HG02943 (cell line): ENCODE results near the gene UPK3B.
"Not testable (repeated sequence)": the region's sequence is repeated elsewhere in the genome, so short reads cannot be mapped to it uniquely, and the experiment has no call there.

Source experiments
- ATAC-seq: cut with Tn5 transposase; IDR thresholded peaks from one replicate; pipeline ENCODE4 v1.9.1; 2021; ENCODE audit warnings: mild to moderate bottlenecking, low read depth, moderate library complexity; ENCODE audit not compliant: unreplicated experiment

The UPK3B gene

DNA sequence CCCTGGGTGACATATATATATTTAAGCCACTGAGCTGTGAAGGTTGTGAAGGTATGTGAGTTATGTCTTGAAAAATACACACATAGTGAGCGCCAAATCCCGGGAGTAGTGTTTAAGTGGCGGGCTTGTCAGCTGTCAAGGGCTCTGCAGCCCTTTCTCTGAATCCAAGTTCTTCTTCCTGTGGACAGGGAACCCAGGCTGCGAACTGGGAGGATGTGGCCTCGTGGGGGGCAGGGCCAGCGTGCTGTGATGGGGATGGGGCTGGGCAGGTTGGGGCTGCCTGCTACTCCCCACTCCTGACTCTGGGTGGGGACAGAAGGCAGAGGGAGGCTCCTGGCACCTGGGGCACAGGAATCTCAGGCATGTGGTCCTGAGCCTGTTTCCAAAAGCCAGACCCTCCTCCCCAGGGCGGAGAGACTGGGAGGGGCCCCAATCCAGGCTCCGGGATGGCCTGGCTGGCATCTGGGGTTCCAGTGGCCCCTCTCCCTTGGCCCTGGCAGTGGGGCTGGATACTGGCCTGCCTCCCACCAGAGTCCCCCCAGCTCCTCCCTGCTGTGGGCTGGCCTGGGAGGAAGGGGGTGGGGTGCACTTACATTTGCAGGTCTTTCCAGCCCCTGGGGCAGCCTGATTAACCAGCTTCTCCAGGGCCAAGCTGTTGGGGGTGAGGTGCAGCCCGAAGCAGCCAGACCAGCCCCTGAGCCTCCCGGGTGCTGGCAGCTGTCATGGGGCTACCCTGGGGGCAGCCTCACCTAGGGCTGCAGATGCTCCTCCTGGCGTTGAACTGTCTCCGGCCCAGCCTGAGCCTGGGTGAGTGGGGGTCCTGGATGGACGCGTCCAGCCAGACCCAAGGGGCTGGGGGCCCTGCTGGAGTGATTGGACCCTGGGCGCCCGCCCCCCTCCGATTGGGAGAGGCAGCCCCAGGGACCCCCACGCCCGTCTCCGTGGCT is at the start of gene UPK3B:
Gene UPK3B (plus strand): TSS at position 622 of the 947 bp plus-strand sequence. CDS start 101 bp downstream, at position 723.
- no peak for ATAC-seq

DNA sequence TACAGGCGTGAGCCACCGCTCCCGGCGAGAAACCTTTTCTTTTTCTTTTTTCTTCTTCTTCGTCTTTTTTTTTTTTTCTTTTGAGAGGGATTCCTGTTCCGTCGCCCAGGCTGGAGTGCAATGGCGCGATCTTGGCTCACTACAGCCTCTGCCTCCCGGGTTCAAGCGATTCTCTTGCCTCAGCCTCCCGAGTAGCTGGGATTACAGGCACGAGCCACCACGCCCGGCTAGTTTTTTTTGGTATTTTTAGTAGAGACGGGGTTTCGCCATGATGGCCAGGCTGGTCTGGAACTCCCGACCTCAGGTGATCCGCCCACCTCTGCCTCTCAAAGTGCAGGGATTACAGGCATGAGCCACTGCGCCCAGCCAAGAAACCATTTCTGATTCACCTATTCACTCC is 49.6 kb upstream of the UPK3B start:
- not testable (repeated sequence) for ATAC-seq

DNA sequence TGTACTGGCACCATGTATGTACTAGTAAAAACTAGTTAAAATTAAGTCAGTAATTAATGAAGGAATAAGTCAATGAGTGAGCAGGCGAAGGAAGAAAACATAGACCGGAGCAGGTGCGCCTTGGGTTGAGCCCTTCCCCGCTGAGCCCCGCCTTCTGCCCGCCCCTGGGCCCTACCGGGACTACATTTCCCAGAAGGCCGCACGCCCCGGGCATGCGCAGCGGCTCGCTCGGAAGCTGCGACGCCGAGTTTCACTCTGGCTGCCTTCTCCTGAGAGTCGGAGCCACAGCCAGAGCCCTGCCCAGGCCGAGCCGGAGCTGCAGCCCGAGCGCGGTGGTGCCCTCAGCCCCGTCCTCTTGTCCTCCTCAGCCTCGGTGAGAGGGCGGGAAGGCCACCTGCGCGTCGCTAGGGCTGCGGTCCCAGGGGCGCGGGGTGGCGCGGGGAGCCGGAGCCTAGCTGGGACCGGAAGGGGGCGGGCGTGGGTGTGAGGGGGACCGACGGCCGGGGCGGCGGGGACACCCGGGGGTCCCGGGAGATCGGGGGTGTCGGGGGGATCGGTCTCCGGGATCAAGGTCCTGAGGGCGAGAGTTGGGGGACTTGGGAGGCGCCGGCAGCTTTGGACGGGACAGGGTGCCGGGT is 48.8 kb upstream of the UPK3B start, which contains the start of gene DTX2:
Gene DTX2 (plus strand): TSS at position 246 of the 638 bp plus-strand sequence. CDS start 18,801 bp downstream, outside the sequence.
- peak; percentile 96 for ATAC-seq

GRCh38 chr7:76462271-76462882 is 48.0 kb upstream of the UPK3B start:
- not testable (repeated sequence) for ATAC-seq

DNA sequence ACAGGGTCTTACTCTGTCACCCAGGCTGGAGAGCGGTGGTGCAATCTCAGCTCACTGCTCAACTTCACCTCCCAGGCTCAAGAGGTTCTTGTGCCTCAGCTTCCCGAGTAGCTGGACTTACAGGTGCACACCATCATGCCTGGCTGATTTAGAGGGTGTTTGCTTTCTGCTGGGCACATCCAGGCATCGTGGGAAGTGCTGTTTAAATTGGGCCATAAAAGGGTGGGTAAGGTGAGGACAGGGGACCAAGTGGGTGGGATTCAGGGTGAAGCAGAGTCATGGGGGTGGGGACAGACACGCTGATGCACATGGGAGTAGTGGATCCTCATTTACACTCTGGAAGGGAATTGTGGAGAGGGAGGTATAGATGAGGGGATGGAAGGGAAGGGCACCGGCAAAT is 45.4 kb upstream of the UPK3B start:
- ATAC-seq = not testable (repeated sequence)

GRCh38 chr7:76465950-76466349 is 44.4 kb upstream of the UPK3B start:
- not testable (repeated sequence) for ATAC-seq

DNA sequence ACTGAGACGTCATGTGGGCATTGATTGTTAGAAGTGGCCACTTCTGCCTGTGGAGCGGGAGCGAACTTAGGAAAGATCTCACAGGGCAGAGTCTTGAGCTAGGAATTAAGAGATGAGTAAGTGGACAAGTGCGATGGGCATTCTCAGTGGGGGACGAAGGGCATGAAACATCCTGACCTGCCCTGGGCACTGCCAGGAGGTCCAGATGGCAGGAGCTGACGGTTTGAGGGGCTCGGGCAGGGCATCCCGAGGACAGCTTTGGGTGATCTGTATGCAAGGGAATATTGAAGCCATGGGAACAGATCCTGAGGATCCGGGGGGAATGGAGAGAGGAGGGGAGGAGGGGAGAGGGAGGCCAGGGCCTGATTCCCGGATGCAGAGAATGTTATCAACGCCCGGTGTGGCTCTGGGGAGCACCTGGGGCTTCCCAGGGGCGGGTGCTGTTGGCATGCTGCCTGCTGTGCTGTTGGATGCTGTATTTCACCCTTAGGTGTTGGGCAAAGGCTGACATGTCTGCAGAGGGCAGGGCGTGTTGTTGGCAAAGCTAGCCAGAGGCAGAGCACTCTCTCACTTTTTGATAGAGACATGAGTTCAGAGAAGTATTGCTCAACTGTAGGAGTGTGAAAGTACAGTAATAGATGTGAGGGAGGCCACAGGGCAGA is 42.5 kb upstream of the UPK3B start:
- ATAC-seq = not testable (repeated sequence)

DNA sequence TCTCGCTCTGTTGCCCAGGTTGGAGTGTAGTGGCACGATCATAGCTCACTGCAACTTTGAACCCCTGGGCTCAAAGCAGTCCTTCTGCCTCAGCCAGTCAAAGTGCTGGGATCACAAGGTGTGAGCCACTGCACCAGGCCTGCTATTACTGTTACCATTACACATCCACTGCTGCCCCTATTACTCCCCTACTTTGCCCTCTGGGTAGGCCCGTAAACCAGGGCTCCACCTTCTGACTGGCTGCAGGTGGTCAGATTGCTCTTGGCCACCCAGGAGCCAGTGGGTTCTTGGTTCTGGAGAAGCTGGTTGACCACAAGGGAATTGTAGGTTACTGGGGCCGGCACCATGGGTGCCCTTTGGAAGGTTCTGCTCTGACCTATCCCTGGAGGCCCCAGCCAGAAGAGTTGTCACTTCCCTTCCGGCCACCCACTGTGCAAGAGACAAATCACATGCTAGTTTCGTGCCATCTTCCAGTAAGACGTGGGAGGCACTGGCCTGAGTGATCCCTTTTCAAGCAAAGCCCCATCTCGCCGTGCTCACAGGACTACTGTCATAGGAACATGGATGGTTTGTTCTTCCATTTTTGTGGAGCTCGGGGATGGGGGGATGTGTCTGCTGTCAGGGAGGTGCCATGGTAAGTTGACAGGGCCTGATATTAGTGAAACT is 38.7 kb upstream of the UPK3B start:
- not testable (repeated sequence) for ATAC-seq

GRCh38 chr7:76473097-76473496 is 37.3 kb upstream of the UPK3B start:
- ATAC-seq = not testable (repeated sequence)

- not testable (repeated sequence) for ATAC-seq
These were observed 34.1 kb upstream of the UPK3B start for GRCh38 chr7:76476280-76476679.

DNA sequence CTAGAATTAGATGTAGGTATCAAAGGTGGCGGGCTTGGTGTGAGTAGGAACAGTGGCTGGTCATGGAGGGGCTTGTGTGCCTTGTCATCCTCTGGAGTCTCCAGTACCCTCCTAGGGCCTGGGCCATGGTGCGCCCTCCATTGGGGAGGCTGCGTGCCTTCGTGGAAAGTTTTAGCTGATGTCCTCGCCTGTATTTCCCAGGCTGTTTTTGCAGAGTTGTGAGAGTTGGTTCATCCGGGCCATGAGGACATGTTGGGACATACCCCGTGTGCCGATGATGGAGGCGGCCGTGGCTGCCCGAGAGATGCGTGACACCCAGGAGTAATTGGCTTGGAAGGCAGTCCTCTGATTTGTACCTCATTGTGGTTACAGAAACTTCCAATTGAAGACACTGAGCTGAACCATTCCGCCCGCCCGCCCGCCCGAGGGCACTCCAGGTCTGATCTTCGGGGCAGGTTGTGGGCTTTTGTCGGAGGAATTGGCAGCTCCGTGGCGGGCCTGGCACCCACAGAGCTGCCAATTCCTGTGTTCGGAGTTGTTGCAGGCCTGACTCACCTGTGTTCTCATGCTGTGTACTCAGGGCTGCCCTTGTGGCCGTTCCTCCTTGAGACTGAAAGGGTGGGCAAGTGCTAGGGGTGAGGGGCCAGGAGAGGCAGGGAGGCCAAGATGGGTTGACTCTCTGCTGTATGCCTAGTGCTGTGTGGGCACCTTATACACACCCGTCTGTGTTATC is 33.4 kb upstream of the UPK3B start:
- ATAC-seq = not testable (repeated sequence)

DNA sequence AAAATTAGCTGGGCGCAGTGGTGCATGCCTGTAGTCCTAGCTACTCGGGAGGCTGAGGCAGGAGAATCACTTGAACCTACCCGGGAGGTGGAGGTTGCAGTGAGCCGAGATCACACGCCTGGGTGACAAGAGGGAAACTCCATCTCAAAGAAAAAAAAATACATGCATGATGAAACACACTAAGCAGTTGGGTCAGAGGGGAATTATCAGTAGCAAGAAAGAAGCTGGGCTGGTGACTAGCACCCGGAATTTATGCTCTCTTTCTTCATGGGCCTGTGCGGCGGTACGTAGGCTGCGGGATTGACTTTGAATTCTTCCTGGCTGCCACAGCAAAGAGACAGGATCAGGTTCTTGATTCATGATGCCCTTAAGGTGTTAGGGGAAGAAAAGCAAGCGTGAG is 30.7 kb upstream of the UPK3B start:
- ATAC-seq = not testable (repeated sequence)

DNA sequence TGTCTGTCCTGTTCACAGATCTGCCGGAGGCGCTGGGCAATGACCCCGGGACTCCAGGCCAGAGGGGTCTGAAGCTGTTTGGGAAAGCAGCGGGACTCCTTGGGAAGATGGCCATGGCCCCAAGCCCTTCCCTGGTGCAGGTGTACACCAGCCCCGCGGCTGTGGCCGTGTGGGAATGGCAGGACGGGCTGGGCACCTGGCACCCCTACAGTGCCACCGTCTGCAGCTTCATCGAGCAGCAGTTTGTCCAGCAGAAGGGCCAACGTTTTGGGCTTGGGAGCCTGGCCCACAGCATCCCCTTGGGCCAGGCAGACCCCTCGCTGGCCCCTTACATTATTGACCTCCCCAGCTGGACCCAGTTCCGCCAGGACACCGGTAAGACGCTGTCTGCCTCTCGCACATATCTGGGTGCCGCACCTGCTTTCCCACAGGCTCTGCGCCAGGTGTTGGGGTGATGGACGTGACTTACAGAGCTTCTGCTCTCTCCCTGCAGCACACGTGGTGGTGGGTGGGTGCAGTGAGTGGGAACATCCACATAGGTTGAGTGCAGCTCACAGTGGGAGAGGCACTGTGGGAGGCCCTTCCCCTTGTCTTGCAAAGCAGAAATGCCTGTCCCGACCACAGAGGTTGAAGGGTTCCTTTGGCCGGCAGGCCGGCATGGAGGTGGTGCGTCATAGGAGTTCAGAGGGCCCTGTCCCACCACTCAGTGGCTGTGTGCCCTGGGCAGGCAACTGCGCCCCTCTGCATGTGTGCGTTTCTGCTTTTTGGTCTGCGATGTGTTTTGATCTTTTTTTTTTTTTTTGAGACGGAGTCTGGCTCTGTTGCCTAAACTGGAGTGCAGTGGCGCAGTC is 29.7 kb upstream of the UPK3B start:
- not testable (repeated sequence) for ATAC-seq

GRCh38 chr7:76482660-76483059 is 27.7 kb upstream of the UPK3B start:
- not testable (repeated sequence) for ATAC-seq

- not testable (repeated sequence) for ATAC-seq
These were observed 27.3 kb upstream of the UPK3B start for GRCh38 chr7:76483081-76483480.

DNA sequence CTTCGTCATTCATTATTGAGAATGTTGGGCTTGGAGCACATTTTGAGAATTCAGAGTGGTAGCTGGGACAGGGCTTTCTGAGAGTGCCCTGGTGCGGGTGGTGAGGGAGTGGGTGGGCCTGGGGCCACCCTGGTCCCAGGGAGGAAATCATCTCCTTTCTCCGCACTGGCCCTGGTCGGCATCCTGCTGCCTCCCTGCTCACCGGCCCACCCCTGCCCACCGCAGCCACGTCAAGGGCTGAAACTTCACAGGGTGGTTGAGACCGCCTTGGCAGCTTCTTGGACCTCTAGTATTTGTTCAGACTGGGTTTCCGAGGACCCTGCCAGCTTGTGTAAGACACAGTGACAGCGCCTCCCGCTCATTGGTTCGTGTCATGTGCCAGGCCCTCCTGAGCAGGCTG is 25.9 kb upstream of the UPK3B start:
- ATAC-seq = not testable (repeated sequence)

- peak; percentile 4 for ATAC-seq
These were observed 24.3 kb upstream of the UPK3B start for GRCh38 chr7:76485822-76486610.
